ENCODE data around the gene CPPED1. TPM values are rescaled to one million over a fixed set of nuclear protein-coding genes. Genes with fewer than 3 reads are reported as not detected.

CPPED1 gene
- total and polyA plus RNA-seq, 7 donors = 2.7 to 6.1 (median 3.5) TPM

GRCh38 chr16:12613131-12613991 is 190.3 kb downstream of the CPPED1 start:
- no peaks in the 10 kb centered on the region for H3K27me3 ChIP-seq (ENCODE audit: insufficient read depth in 3 of 3, low read length in 2 of 3)
- H3K9me3 ChIP-seq = no peaks in the 10 kb centered on the region
- H3K27ac ChIP-seq = no peak overlapping the region
- 55 to 60% (median 56%) methylated on average over 15 of the region's 15 CpGs for WGBS, 3 donors
- no peaks in the 10 kb centered on the region for H3K36me3 ChIP-seq (ENCODE audit: insufficient read depth in 1 of 2, low read depth in 1 of 2)
- intact Hi-C loops (cut with DNase I) = no loop called here
- no peaks in the 10 kb centered on the region for H3K4me1 ChIP-seq
- DNase-seq = no peak
- H3K4me3 ChIP-seq = no peak overlapping the region
- no peak for TF ChIP-seq CTCF (IDR thresholded peaks at IDR 0.05)
- no peak for ATAC-seq

DNA sequence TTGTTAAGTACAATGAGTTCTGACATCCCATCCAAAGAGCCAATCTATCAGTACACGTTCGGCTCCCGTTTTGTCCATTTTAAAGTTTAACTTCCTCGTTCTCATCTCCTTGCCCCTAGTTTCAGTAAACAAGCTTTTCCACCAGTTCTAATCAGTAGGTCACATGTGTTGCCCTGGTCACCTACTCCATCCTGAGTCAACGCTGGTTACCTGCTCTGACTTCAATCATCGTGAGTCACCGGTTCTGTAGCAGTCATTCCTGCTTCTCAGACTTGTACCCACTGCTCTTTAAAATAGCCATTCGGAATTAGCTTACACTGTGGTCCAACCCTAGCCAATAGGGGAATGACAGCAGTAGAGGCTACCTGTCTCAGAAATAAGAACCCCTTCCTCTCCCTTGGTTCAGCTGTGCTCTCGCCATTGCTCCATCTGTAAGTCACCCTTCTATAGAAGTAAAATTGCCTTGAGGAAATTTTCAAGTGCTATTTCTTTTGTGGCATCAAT is 191.0 kb downstream of the CPPED1 start:
- ATAC-seq = no peak
- no peak for TF ChIP-seq CTCF (IDR thresholded peaks at IDR 0.05)
- H3K4me1 ChIP-seq = no peaks in the 10 kb centered on the region
- intact Hi-C loops (cut with DNase I) = no loop called here
- 84 to 87% (median 86%) methylated on average over 9 of the region's 9 CpGs for WGBS, 3 donors
- peaks cover 3% of the 10 kb centered on the region for H3K9me3 ChIP-seq
- H3K36me3 ChIP-seq (ENCODE audit: insufficient read depth in 1 of 2, low read depth in 1 of 2) = no peaks in the 10 kb centered on the region
- H3K27ac ChIP-seq = no peak overlapping the region
- H3K4me3 ChIP-seq = no peak overlapping the region
- DNase-seq = no peak
- H3K27me3 ChIP-seq (ENCODE audit: insufficient read depth in 3 of 3, low read length in 2 of 3) = no peaks in the 10 kb centered on the region

DNA sequence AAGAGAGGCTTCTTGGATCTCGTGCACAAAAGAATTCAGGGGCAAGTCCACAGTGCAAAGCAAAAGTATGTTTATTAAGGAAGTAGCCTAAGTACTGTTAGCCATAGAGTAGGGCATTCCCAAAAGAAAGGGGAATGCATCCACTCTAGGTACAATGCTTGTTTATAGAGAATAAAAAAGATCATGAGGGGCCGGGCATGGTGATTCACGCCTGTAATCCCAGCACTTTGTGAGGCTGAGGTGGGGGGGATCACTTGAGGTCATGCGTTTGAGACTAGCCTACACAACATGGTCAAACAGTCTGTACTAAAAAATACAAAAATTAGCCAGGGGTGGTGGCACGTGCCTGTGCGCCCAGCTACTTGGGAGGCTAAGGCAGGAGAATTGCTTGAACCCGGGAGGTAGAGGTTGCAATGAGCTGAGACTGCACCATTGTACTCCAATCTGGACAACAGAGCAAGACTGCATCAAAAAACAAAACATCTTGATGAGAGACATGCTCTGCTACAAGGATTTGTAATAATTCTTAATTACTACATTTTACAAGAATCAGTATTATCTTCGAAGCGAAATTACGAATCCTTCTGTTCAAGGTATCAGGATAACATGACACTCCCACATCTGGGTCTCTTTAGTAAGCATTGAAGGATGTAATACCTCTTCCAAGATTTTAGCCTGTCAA is 191.6 kb downstream of the CPPED1 start:
- H3K27me3 ChIP-seq (ENCODE audit: insufficient read depth in 3 of 3, low read length in 2 of 3) = no peaks in the 10 kb centered on the region
- H3K36me3 ChIP-seq (ENCODE audit: insufficient read depth in 1 of 2, low read depth in 1 of 2) = no peaks in the 10 kb centered on the region
- intact Hi-C loops (cut with DNase I) = no loop called here
- H3K9me3 ChIP-seq = peaks cover 3% of the 10 kb centered on the region
- H3K4me3 ChIP-seq = no peak overlapping the region
- no peak for ATAC-seq
- no peak overlapping the region for H3K27ac ChIP-seq
- 86 to 89% (median 87%) methylated on average over 10 of the region's 10 CpGs for WGBS, 3 donors
- no peaks in the 10 kb centered on the region for H3K4me1 ChIP-seq
- no peak for TF ChIP-seq CTCF (IDR thresholded peaks at IDR 0.05)
- no peak for DNase-seq

DNA sequence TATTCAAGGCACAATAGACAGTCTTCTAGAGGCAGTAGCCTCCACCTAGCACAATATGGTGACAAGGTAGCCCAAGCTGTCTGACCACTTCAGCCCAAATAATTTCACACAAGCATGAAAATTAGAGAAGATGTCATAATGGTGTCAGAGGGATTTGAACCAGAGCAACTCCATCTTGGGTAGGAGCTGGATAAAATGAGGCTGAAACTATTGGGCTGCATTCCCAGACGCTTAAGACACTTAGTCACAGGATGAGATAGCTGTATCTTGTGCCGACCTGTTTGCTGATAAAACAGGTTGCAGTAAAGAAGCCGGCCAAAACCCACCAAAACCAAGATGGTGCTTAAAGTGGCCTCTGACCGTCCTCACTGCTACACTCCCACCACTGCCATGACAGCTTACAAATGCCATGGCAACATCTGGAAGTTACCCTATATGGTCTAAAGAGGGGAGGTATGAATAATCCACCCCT is 192.6 kb downstream of the CPPED1 start:
- DNase-seq (no peak), ATAC-seq (no peak)
- 70 to 77% (median 77%) methylated on average over 4 of the region's 4 CpGs for WGBS, 3 donors
- Histone ChIP-seq H3K36me3 (ENCODE audit: insufficient read depth in 1 of 2, low read depth in 1 of 2) (no peaks in the 10 kb centered on the region), H3K9me3 (peaks cover 3% of the 10 kb centered on the region), H3K4me3 (no peak overlapping the region), H3K27ac (no peak overlapping the region), H3K4me1 (no peaks in the 10 kb centered on the region), H3K27me3 (ENCODE audit: insufficient read depth in 3 of 3, low read length in 2 of 3) (no peaks in the 10 kb centered on the region)
- no peak for TF ChIP-seq CTCF (IDR thresholded peaks at IDR 0.05)
- intact Hi-C loops (cut with DNase I) = no loop called here

Measured in psoas muscle (tissue), 8 donors.